C4-2B (cell line): Measurements from ENCODE around the gene ERBB4.

Experiments used
- CTCF ChIP-seq: fragments of 450-650 bp; conservative IDR thresholded peaks from 2 replicates; pipeline ENCODE4 v1.5.1; 2017; ENCODE audit warnings: mild to moderate bottlenecking
- ZFX ChIP-seq: fragments of 450-650 bp; IDR thresholded peaks from 2 replicates; pipeline ENCODE4 v1.6.1; 2017

DNA sequence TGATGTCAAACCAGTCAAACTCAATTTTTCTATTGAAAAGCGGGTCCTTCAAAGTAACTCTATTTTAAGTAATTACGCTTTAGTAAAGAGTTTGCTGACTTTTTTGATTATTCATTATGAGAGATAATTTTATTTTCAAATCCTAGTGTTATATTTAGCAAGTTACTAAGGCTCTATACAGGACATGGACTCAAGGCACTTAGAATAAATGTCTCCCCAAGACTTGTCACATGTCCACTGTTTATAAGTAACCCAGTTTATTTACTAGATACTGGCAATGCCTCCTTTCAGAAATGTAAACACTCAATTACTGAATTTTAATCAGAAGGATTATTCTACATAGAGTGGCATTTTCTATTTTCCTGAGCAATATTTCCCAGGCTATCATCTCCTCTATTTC, 638.1 kb downstream of the ERBB4 start:
- TF ChIP-seq CTCF (no peak), ZFX (no peak)
